Endothelial cell of umbilical vein (primary cell): ENCODE data around the gene MEOX1. TPM values are rescaled to one million over a fixed set of nuclear protein-coding genes. Genes with fewer than 3 reads are reported as not detected.

Experiments
- BruUV-seq: library from RNA; stranded (reverse); fragments of 400-500 nt; replicated peaks from 2 replicates; lab custom pipeline; 2021; lab: Mats Ljungman, UMichigan
- CTCF ChIA-PET: fragments of 300-600, 350-600 bp; sonication (Branson Sonifier 250); formaldehyde crosslinking; loops from one replicate; lab custom pipeline; 2021; ENCODE audit warnings: antibody characterized with exemption, inconsistent platforms; lab: Charles Lee
- POLR2A ChIA-PET: fragments of 300-600, 350-600 bp; sonication (Branson Sonifier 250); formaldehyde crosslinking; loops from one replicate; lab custom pipeline; 2021; ENCODE audit warnings: antibody characterized with exemption, inconsistent platforms; lab: Charles Lee
- DNase-seq: peaks from one replicate; pipeline ENCODE4 v3.0.0-alpha.2; 2011; ENCODE audit warnings: low read depth, low spot score
- FAIRE-seq: peaks from 2 replicates; lab custom pipeline; 2011; peaks lifted over from hg19 to GRCh38; lab: Jason Lieb, UNC
- H2AFZ ChIP-seq: 2 replicates; pipeline ENCODE4 v1.6.0; 2012; ENCODE audit warnings: low read depth, low read length, control low read depth, inconsistent platforms
- H3K27ac ChIP-seq: 2 replicates; pipeline ENCODE4 v1.5.1; 2011; ENCODE audit warnings: low read depth, mild to moderate bottlenecking, control low read depth, low read length, moderate library complexity; ENCODE audit not compliant: insufficient read depth
- H3K27me3 ChIP-seq, 2 experiments: 2 replicates each; pipeline versions ENCODE4 v1.6.0 to v1.6.1; 2011; ENCODE audit warnings: low read length in 2 of 2, mixed read lengths in 1 of 2; ENCODE audit not compliant: control insufficient read depth in 2 of 2, insufficient read depth in 2 of 2
- H3K36me3 ChIP-seq, 2 experiments: 2 replicates in 1 of 2; 3 replicates in 1 of 2; pipeline ENCODE4 v1.5.1; 2011; ENCODE audit warnings: low read length in 2 of 2, mild to moderate bottlenecking in 1 of 2, moderate library complexity in 1 of 2; ENCODE audit not compliant: control insufficient read depth in 2 of 2, insufficient read depth in 2 of 2; ENCODE audit errors: extremely low read depth in 1 of 2
- H3K4me1 ChIP-seq: 3 replicates; pipeline ENCODE4 v1.5.1; 2011; ENCODE audit warnings: mild to moderate bottlenecking, low read length; ENCODE audit not compliant: control insufficient read depth, insufficient read depth; ENCODE audit errors: extremely low read depth
- H3K4me2 ChIP-seq: 2 replicates; pipeline ENCODE4 v1.6.1; 2011; ENCODE audit warnings: low read length, control low read depth, mixed read lengths; ENCODE audit not compliant: insufficient read depth
- H3K4me3 ChIP-seq, 3 experiments: fragments of 200-600 bp in 1 of 3; sonication (generic), shearing (Covaris generic) in 1 of 3; replicated peaks in 1 of 3; 2 replicates each; pipeline ENCODE4 v1.5.1; 2011 to 2016; ENCODE audit warnings: control low read depth in 3 of 3, low read length in 3 of 3, mild to moderate bottlenecking in 2 of 3, inconsistent platforms in 1 of 3, low read depth in 1 of 3, moderate library complexity in 1 of 3; ENCODE audit not compliant: insufficient read depth in 1 of 3
- H3K79me2 ChIP-seq: 2 replicates; pipeline ENCODE4 v1.6.0; 2012; ENCODE audit warnings: low read length, inconsistent platforms; ENCODE audit not compliant: control insufficient read depth, insufficient read depth
- H3K9ac ChIP-seq: replicated peaks from 2 replicates; pipeline ENCODE3; 2011; ENCODE audit warnings: low read length, control low read depth; ENCODE audit not compliant: insufficient read depth; ENCODE audit errors: extremely low read depth
- H3K9me1 ChIP-seq: replicated peaks from 3 replicates; pipeline ENCODE4 v1.6.0; 2011; ENCODE audit warnings: mild to moderate bottlenecking, low read length; ENCODE audit not compliant: control insufficient read depth, insufficient read depth; ENCODE audit errors: extremely low read depth
- H3K9me3 ChIP-seq: replicated peaks from 2 replicates; pipeline ENCODE4 v1.5.1; 2012; ENCODE audit warnings: low read length, inconsistent platforms; ENCODE audit not compliant: control insufficient read depth, insufficient read depth
- H4K20me1 ChIP-seq: replicated peaks from 2 replicates; pipeline ENCODE3; 2011; ENCODE audit warnings: mild to moderate bottlenecking, low read length; ENCODE audit not compliant: control insufficient read depth, insufficient read depth; ENCODE audit errors: extremely low read depth
- CTCF ChIP-seq, 2 donors: IDR thresholded peaks; 1 replicate in 1 of 2; 2 replicates in 1 of 2; pipeline ENCODE4 v1.5.1; 2011; ENCODE audit warnings: low read length in 2 of 2, mild to moderate bottlenecking in 2 of 2, moderate library complexity in 2 of 2, control low read depth in 1 of 2, inconsistent platforms in 1 of 2, low read depth in 1 of 2; ENCODE audit not compliant: insufficient read depth in 1 of 2; ENCODE audit errors: extremely low read depth in 1 of 2
- EZH2 ChIP-seq: IDR thresholded peaks from 2 replicates; pipeline ENCODE4 v1.6.1; 2012; ENCODE audit warnings: borderline replicate concordance, low read depth, mild to moderate bottlenecking, moderate library complexity, low read length, inconsistent platforms; ENCODE audit not compliant: severe bottlenecking
- FOS ChIP-seq: IDR thresholded peaks from 2 replicates; pipeline ENCODE4 v1.6.1; 2011; ENCODE audit warnings: mild to moderate bottlenecking, low read length, moderate library complexity, borderline replicate concordance; ENCODE audit not compliant: insufficient read depth
- GATA2 ChIP-seq: IDR thresholded peaks from 2 replicates; pipeline ENCODE4 v1.7.0; 2011; ENCODE audit warnings: low read depth, mild to moderate bottlenecking, moderate library complexity, mixed read lengths, low read length; ENCODE audit not compliant: insufficient read length, insufficient read depth
- JUN ChIP-seq: IDR thresholded peaks from 2 replicates; pipeline ENCODE4 v1.6.1; 2011; ENCODE audit warnings: borderline replicate concordance, low read depth; ENCODE audit not compliant: insufficient read length, insufficient read depth
- MAX ChIP-seq: IDR thresholded peaks from 2 replicates; pipeline ENCODE4 v1.6.1; 2011; ENCODE audit not compliant: insufficient read depth, insufficient read length
- MYC ChIP-seq: IDR thresholded peaks from one replicate; pipeline ENCODE4 v1.6.1; 2011; ENCODE audit warnings: mild to moderate bottlenecking, low read depth, low read length
- POLR2A ChIP-seq: IDR thresholded peaks from 2 replicates; pipeline ENCODE4 v1.6.1; 2012; ENCODE audit warnings: low read depth, mild to moderate bottlenecking, control low read depth, low read length
- POLR2AphosphoS5 ChIP-seq: IDR thresholded peaks from 2 replicates; pipeline ENCODE4 v1.6.1; 2012; ENCODE audit warnings: low read depth, mild to moderate bottlenecking, control low read depth, low read length, moderate library complexity; ENCODE audit not compliant: insufficient read depth
- dilution Hi-C: fragments of 300-500 bp; cut with MboI; formaldehyde crosslinking; loops from one replicate; pipeline ENCODE4 v1.15.0; 2019; ENCODE audit warnings: low sequenced_read_pairs; ENCODE audit not compliant: extremely low pct_ligation_motif_present
- intact Hi-C: fragments of 100-400 bp; cut with micrococcal nuclease; formaldehyde crosslinking; loops from one replicate; pipeline ENCODE4 v1.10.0; 2022
- polyA plus RNA-seq, 4 experiments: library from polyadenylated mRNA; depleted of rRNA in 3 of 4; stranded (reverse) in 3 of 4; unstranded in 1 of 4; fragments of >200 nt; gene quantifications; 2 replicates each; pipeline versions ENCODE4 v1.2.1 to v1.2.3, GENCODE V29; 2011 to 2012; ENCODE audit warnings: missing spikeins in 1 of 4
- total RNA-seq: library from RNA; stranded (reverse); gene quantifications from 2 replicates; pipeline ENCODE4 v1.2.3, GENCODE V29; 2021

Gene MEOX1
- total and polyA plus RNA-seq, 2 donors (not counting 3 experiments of a cell fraction or from before 2014, with no cell fraction given) = 0.06 TPM; not detected in 1

GRCh38 chr17:43683928-43684653 lies 22.4 kb upstream of the MEOX1 start:
- no TSS peak for BruUV-seq
- Histone ChIP-seq H3K4me3 (no peak overlapping the region), H3K9ac (no peak overlapping the region), H4K20me1 (no peaks in the 10 kb centered on the region), H3K27me3 (no peaks in the 10 kb centered on the region), H3K79me2 (no peaks in the 10 kb centered on the region), H3K27ac (no peak overlapping the region), H3K9me1 (no peaks in the 10 kb centered on the region), H3K9me3 (no peaks in the 10 kb centered on the region), H3K36me3 (no peaks in the 10 kb centered on the region), H3K4me1 (no peaks in the 10 kb centered on the region), H3K4me2 (no peak overlapping the region), H2AFZ (no peak overlapping the region)
- CTCF ChIA-PET = interaction anchor here (1.0 to 2.5 kb wide), 6 partner anchors 10 to 111 kb away, joined by 3 to 15 read pairs (median 6); no protein-coding TSS in a partner anchor
- FAIRE-seq (no peak), DNase-seq (no peak)
- TF ChIP-seq CTCF (IDR thresholded peaks at IDR 0.05; ENCODE audit: extremely low read depth in 1 of 2, insufficient read depth in 1 of 2, low read depth in 1 of 2, low read length in 2 of 2) = no peak
- TF ChIP-seq GATA2 = no peak
- no peak for TF ChIP-seq JUN
- TF ChIP-seq MAX = no peak
- TF ChIP-seq FOS = no peak
- TF ChIP-seq MYC = no peak
- no peak for TF ChIP-seq POLR2AphosphoS5
- TF ChIP-seq POLR2A = no peak
- TF ChIP-seq EZH2 = no peak
- dilution Hi-C loops = no loop called here
- POLR2A ChIA-PET = interaction anchor here (0.5 kb wide), 1 partner anchor 106 kb away, joined by 3 read pairs; no protein-coding TSS in a partner anchor
- intact Hi-C loops = no loop called here
